Measurements from ENCODE around the gene HIP1R. TPM values are rescaled to one million over a fixed set of nuclear protein-coding genes. Genes with fewer than 3 reads are reported as not detected.

Gene HIP1R
- total and polyA plus RNA-seq, 2 of the 8 experiments (the other 6 are each of a cell fraction or from before 2014, with no cell fraction given): 11.2 to 14.5 TPM

- TF ChIP-seq HDAC2 (IDR thresholded peaks at IDR 0.05; ENCODE audit: borderline replicate concordance in 1 of 2, low read depth in 2 of 2, low read length in 2 of 2) (no peak), SP4 (IDR thresholded peaks at IDR 0.05; ENCODE audit: low read length) (no peak), KDM4A (IDR thresholded peaks at IDR 0.05; ENCODE audit: low read depth, low read length, severe bottlenecking) (no peak), RAD21 (IDR thresholded peaks at IDR 0.05 in 1 of 2, conservative IDR thresholded peaks at IDR 0.05 in 1 of 2; ENCODE audit: low read depth in 2 of 2, low read length in 2 of 2) (no peak), SIN3A (conservative IDR thresholded peaks at IDR 0.05 in 1 of 2, IDR thresholded peaks at IDR 0.05 in 1 of 2; ENCODE audit: low read depth in 1 of 2, low read length in 2 of 2) (no peak), USF2 (IDR thresholded peaks at IDR 0.05; ENCODE audit: low read length) (no peak), NRF1 (IDR thresholded peaks at IDR 0.05; ENCODE audit: low read depth, low read length) (no peak), NANOG (IDR thresholded peaks at IDR 0.05; ENCODE audit: insufficient read depth, low read depth, low read length, poor library complexity, severe bottlenecking) (no peak), JUN (IDR thresholded peaks at IDR 0.05; ENCODE audit: low read depth, low read length) (no peak)
Observed at GRCh38 chr12:122866950-122867607, 31.8 kb downstream of the HIP1R start (continued).
